ENCODE data around the gene SIRT5. TPM values are rescaled to one million over a fixed set of nuclear protein-coding genes. Genes with fewer than 3 reads are reported as not detected.

The SIRT5 gene
- total RNA-seq, 1 experiment from 2014 or later = 14.3 TPM

DNA sequence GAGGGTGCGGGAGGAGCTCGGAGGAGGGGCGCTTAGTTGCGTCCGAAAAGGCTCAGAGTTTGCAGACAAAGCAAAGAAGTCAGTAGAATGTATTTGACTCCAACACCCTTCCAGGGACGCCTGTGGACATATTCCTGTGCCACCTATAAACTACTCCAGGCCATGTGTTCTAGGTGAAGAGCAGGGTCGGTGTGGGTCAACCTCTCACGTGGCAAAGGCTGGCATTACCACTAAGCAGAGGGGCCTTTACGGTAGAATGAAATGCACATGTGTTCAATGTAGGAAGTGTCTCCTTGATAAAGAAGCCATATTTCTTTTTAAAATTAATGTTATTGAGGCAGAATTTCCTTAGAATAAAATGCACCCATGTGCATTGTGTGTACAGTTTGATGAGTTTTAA, 15.4 kb downstream of the SIRT5 start:
- Mint-ChIP-seq H3K27ac (peak overlapping the region in 1 of 3 experiments; percentile 62; a peak in 1 of 7 replicates), H3K27me3 (ENCODE audit: low read depth) (no peaks in the 10 kb centered on the region), H3K9me3 (no peaks in the 10 kb centered on the region), H3K4me1 (no peaks in the 10 kb centered on the region), H3K36me3 (ENCODE audit: insufficient read depth in 1 of 3, low read depth in 3 of 3) (peaks cover 7 to 36% (median 24%) of the 10 kb centered on the region in 3 experiments; a peak in 6 of 7 replicates), H3K4me3 (no peak overlapping the region)
- no peak overlapping the region for H2BK12ac ChIP-seq (ENCODE audit: insufficient read length, low read depth, low read length)
- H4K20me1 ChIP-seq (ENCODE audit: control insufficient read depth, insufficient read depth, insufficient read length) = no peaks in the 10 kb centered on the region
- WGBS (ENCODE audit: extremely low coverage, insufficient read length, low lambda C conversion rate) = no CpG with 5 or more reads among the region's 9 CpGs
- DNase-seq = no peak
- H4K5ac ChIP-seq (ENCODE audit: insufficient read length, low read depth, low read length) = no peak overlapping the region
- no peak overlapping the region for H2AK5ac ChIP-seq (ENCODE audit: insufficient read length, low read length)
- H3K4me1 ChIP-seq (ENCODE audit: insufficient read depth, low read length) = no peaks in the 10 kb centered on the region
- no peak overlapping the region for H3K56ac ChIP-seq (ENCODE audit: insufficient read length, low read depth, low read length)
- H3K23ac ChIP-seq (ENCODE audit: insufficient read length, low read depth, low read length) = no peak overlapping the region
- H3K23me2 ChIP-seq (ENCODE audit: insufficient read length, low read depth, low read length, poor library complexity, severe bottlenecking) = no peaks in the 10 kb centered on the region
- no peak overlapping the region for H4K91ac ChIP-seq (ENCODE audit: insufficient read length, low read depth, low read length)
- no peak overlapping the region for H2BK5ac ChIP-seq (ENCODE audit: insufficient read length, low read length)
- H2AFZ ChIP-seq (ENCODE audit: low read length) = no peak overlapping the region
- no peak overlapping the region for H3K27ac ChIP-seq (ENCODE audit: insufficient read length, low read depth, low read length)
- TF ChIP-seq, protein P1, sequence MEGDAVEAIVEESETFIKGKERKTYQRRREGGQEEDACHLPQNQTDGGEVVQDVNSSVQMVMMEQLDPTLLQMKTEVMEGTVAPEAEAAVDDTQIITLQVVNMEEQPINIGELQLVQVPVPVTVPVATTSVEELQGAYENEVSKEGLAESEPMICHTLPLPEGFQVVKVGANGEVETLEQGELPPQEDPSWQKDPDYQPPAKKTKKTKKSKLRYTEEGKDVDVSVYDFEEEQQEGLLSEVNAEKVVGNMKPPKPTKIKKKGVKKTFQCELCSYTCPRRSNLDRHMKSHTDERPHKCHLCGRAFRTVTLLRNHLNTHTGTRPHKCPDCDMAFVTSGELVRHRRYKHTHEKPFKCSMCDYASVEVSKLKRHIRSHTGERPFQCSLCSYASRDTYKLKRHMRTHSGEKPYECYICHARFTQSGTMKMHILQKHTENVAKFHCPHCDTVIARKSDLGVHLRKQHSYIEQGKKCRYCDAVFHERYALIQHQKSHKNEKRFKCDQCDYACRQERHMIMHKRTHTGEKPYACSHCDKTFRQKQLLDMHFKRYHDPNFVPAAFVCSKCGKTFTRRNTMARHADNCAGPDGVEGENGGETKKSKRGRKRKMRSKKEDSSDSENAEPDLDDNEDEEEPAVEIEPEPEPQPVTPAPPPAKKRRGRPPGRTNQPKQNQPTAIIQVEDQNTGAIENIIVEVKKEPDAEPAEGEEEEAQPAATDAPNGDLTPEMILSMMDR (conservative IDR thresholded peaks at IDR 0.05) = no peak
- H4K8ac ChIP-seq (replicated peaks; ENCODE audit: insufficient read length, low read depth, low read length) = no peak overlapping the region
- H3K79me2 ChIP-seq (ENCODE audit: insufficient read depth, low read length) = no peaks in the 10 kb centered on the region
- no peak overlapping the region for H2BK120ac ChIP-seq (ENCODE audit: low read depth, low read length, poor library complexity, severe bottlenecking)
- H2BK15ac ChIP-seq (ENCODE audit: low read depth, low read length) = no peak overlapping the region
- no peaks in the 10 kb centered on the region for H3K27me3 ChIP-seq (ENCODE audit: insufficient read depth, low read length)
- no peak overlapping the region for H2BK20ac ChIP-seq (ENCODE audit: low read depth, low read length, poor library complexity, severe bottlenecking)
- no peak overlapping the region for H3K4me2 ChIP-seq (ENCODE audit: insufficient read depth, insufficient read length, low read length)
- H3K4ac ChIP-seq (ENCODE audit: low read depth, low read length) = no peak overlapping the region
- no peak overlapping the region for H3K9ac ChIP-seq (ENCODE audit: extremely low read depth, insufficient read length, low read length)
- no peak overlapping the region for H3K14ac ChIP-seq (ENCODE audit: insufficient read depth, low read length)
- H3K9me3 ChIP-seq (ENCODE audit: control insufficient read depth, low read depth, low read length) = no peaks in the 10 kb centered on the region
- no peak overlapping the region for H3K18ac ChIP-seq (ENCODE audit: insufficient read length, low read depth, low read length)
- H3T11ph ChIP-seq (ENCODE audit: low read length) = no peak overlapping the region
- no peaks in the 10 kb centered on the region for H3K79me1 ChIP-seq (ENCODE audit: insufficient read depth, low read depth, low read length, poor library complexity, severe bottlenecking)
